ELR (cell line): ENCODE results near the gene DCDC2C.

Experiments used
- DNase-seq: peaks from one replicate; pipeline ENCODE4 v3.0.0-alpha.2; 2015; ENCODE audit warnings: low read depth

The DCDC2C gene

GRCh38 chr2:3827673-3828575 lies 124.5 kb downstream of the DCDC2C start:
- peak; percentile 9 for DNase-seq

GRCh38 chr2:3830796-3831195 lies 127.4 kb downstream of the DCDC2C start:
- DNase-seq = no peak

- DNase-seq = no peak
These were observed 133.7 kb downstream of the DCDC2C start for GRCh38 chr2:3837086-3837485.

- no peak for DNase-seq
These were observed 135.0 kb downstream of the DCDC2C start for GRCh38 chr2:3838348-3838747.

GRCh38 chr2:3839476-3839875 lies 136.1 kb downstream of the DCDC2C start:
- DNase-seq = no peak

- no peak for DNase-seq
These were observed 137.3 kb downstream of the DCDC2C start for GRCh38 chr2:3840611-3841155.

GRCh38 chr2:3847397-3848052 lies 144.2 kb downstream of the DCDC2C start:
- no peak for DNase-seq

GRCh38 chr2:3848776-3849175 lies 145.4 kb downstream of the DCDC2C start:
- no peak for DNase-seq

- DNase-seq = no peak
These were observed 145.8 kb downstream of the DCDC2C start for GRCh38 chr2:3849213-3849612.

- no peak for DNase-seq
These were observed 154.2 kb downstream of the DCDC2C start for GRCh38 chr2:3857576-3857975.

GRCh38 chr2:3864943-3865865 lies 161.8 kb downstream of the DCDC2C start:
- DNase-seq = no peak

- DNase-seq = no peak
These were observed 164.1 kb downstream of the DCDC2C start for GRCh38 chr2:3867469-3867868.

GRCh38 chr2:3868012-3868805 lies 164.8 kb downstream of the DCDC2C start:
- DNase-seq = no peak

- no peak for DNase-seq
These were observed 166.8 kb downstream of the DCDC2C start for GRCh38 chr2:3870222-3870621.

- DNase-seq = no peak
These were observed 167.6 kb downstream of the DCDC2C start for GRCh38 chr2:3871002-3871401.

GRCh38 chr2:3872451-3872850 lies 169.1 kb downstream of the DCDC2C start:
- no peak for DNase-seq

- DNase-seq = no peak
These were observed 170.5 kb downstream of the DCDC2C start for GRCh38 chr2:3873899-3874298.

- DNase-seq = no peak
These were observed 172.8 kb downstream of the DCDC2C start for GRCh38 chr2:3876221-3876620.

GRCh38 chr2:3876685-3877084 lies 173.3 kb downstream of the DCDC2C start:
- DNase-seq = no peak

GRCh38 chr2:3885629-3886628 lies 182.6 kb downstream of the DCDC2C start:
- DNase-seq = no peak
